SU-DHL-6 (cell line): Measurements from ENCODE around the gene G3BP1.
"Not testable (repeated sequence)": the region's sequence is repeated elsewhere in the genome, so short reads cannot be mapped to it uniquely, and the experiment has no call there.

Experiments
- H2AFZ ChIP-seq: fragments of 200-600 bp; sonication (generic); 2 replicates; pipeline ENCODE4 v1.6.1; 2014; ENCODE audit warnings: low read depth, mild to moderate bottlenecking, moderate library complexity, mixed read lengths, antibody characterized with exemption, low read length; ENCODE audit not compliant: severe bottlenecking
- H3F3A ChIP-seq: fragments of 200-600 bp; shearing (Covaris generic); 2 replicates; pipeline ENCODE4 v1.6.0; 2016; ENCODE audit warnings: antibody characterized with exemption, mild to moderate bottlenecking; ENCODE audit not compliant: insufficient read depth
- H3K27ac ChIP-seq: fragments of 200-600 bp; sonication (generic); 2 replicates; pipeline ENCODE4 v1.5.1; 2016; ENCODE audit warnings: low read depth, mild to moderate bottlenecking, low read length, moderate library complexity, mixed read lengths
- H3K27me3 ChIP-seq: fragments of 200-600 bp; sonication (generic), shearing (Covaris generic); 2 replicates; pipeline ENCODE4 v1.6.0; 2014; ENCODE audit warnings: mild to moderate bottlenecking, low read length
- H3K36me3 ChIP-seq: fragments of 200-600 bp; sonication (generic); 2 replicates; pipeline ENCODE4 v1.6.1; 2014; ENCODE audit warnings: mild to moderate bottlenecking, low read length, mixed read lengths
- H3K4me2 ChIP-seq: fragments of 300-600, 200-600 bp; shearing (Covaris generic), sonication (generic); 2 replicates; pipeline ENCODE4 v1.6.0; 2014; ENCODE audit warnings: low read length, low read depth, mild to moderate bottlenecking; ENCODE audit not compliant: poor library complexity, severe bottlenecking
- H3K4me3 ChIP-seq: fragments of 200-600 bp; sonication (generic); 2 replicates; pipeline ENCODE4 v1.5.1; 2014; ENCODE audit warnings: antibody characterized with exemption, low read length, mild to moderate bottlenecking, mixed read lengths; ENCODE audit not compliant: insufficient read depth, poor library complexity, severe bottlenecking
- H3K79me2 ChIP-seq: fragments of 200-600 bp; sonication (generic); 2 replicates; pipeline ENCODE4 v1.6.1; 2014; ENCODE audit warnings: mild to moderate bottlenecking, low read length, moderate library complexity; ENCODE audit not compliant: insufficient read depth
- H3K9ac ChIP-seq: fragments of 200-600 bp; sonication (generic); 2 replicates; pipeline ENCODE4 v1.7.0; 2014; ENCODE audit warnings: mild to moderate bottlenecking, low read length
- H3K9me2 ChIP-seq: fragments of 200-600 bp; sonication (generic); replicated peaks from 2 replicates; pipeline ENCODE4 v1.6.1; 2014; ENCODE audit warnings: low read length; ENCODE audit not compliant: insufficient read depth
- H3K9me3 ChIP-seq: fragments of 200-600 bp; sonication (generic); 2 replicates; pipeline ENCODE4 v1.6.1; 2014; ENCODE audit warnings: low read length, mixed read lengths; ENCODE audit not compliant: insufficient read depth
- H4K20me1 ChIP-seq: fragments of 200-600 bp; sonication (generic); 2 replicates; pipeline ENCODE4 v1.6.1; 2014; ENCODE audit warnings: low read depth, mild to moderate bottlenecking, antibody characterized with exemption, low read length, moderate library complexity, mixed read lengths
- CTCF ChIP-seq: fragments of 200-600 bp; sonication (generic); IDR thresholded peaks from one replicate; pipeline ENCODE4 v1.5.1; 2017; ENCODE audit warnings: antibody characterized with exemption, mild to moderate bottlenecking, low read length, moderate library complexity; ENCODE audit not compliant: insufficient read depth, poor library complexity, severe bottlenecking
- EZH2phosphoT487 ChIP-seq: fragments of 200-600 bp; sonication (generic), shearing (Covaris generic); conservative IDR thresholded peaks from 2 replicates; pipeline ENCODE4 v1.6.1; 2018; ENCODE audit warnings: mild to moderate bottlenecking, antibody characterized with exemption, low read length, moderate library complexity, mixed read lengths

Gene G3BP1

GRCh38 chr5:151771259-151772028, at the start of gene G3BP1:
Gene G3BP1 (plus strand): TSS chr5:151771954. CDS start chr5:151786621, 14,667 bp downstream.
- Histone ChIP-seq H3K27me3 (no peaks in the 10 kb centered on the region), H3K9me2 (no peaks in the 10 kb centered on the region), H3K4me2 (peak within 1 kb of the TSS; percentile 97), H3K9ac (peak within 1 kb of the TSS; percentile 93), H3K4me3 (peak within 1 kb of the TSS; percentile 97), H4K20me1 (peaks cover 38% of the 10 kb centered on the region), H2AFZ (peak within 1 kb of the TSS; percentile 59), H3K27ac (peak within 1 kb of the TSS; percentile 88), H3F3A (no peaks in the 10 kb centered on the region), H3K9me3 (no peaks in the 10 kb centered on the region), H3K79me2 (peaks cover 43% of the 10 kb centered on the region), H3K36me3 (peaks cover 24% of the 10 kb centered on the region)
- TF ChIP-seq CTCF: no peak
- no peak for TF ChIP-seq EZH2phosphoT487

- TF ChIP-seq CTCF (no peak), EZH2phosphoT487 (no peak)
- Histone ChIP-seq H3K27me3 (no peaks in the 10 kb centered on the region), H3K27ac (no peak overlapping the region), H3K9me2 (no peaks in the 10 kb centered on the region), H3K9ac (no peak overlapping the region), H3K4me2 (no peak overlapping the region), H3K4me3 (no peak overlapping the region), H3K36me3 (no peaks in the 10 kb centered on the region), H2AFZ (no peak overlapping the region), H3F3A (no peaks in the 10 kb centered on the region), H3K9me3 (no peaks in the 10 kb centered on the region), H3K79me2 (no peaks in the 10 kb centered on the region), H4K20me1 (no peaks in the 10 kb centered on the region)
These were observed 49.2 kb upstream of the G3BP1 start for GRCh38 chr5:151722546-151722945.

- no peaks in the 10 kb centered on the region for H3K27me3 ChIP-seq
- H4K20me1 ChIP-seq: no peaks in the 10 kb centered on the region
- no peak overlapping the region for H3K9ac ChIP-seq
- H3K36me3 ChIP-seq: no peaks in the 10 kb centered on the region
- H3K9me3 ChIP-seq: no peaks in the 10 kb centered on the region
- no peaks in the 10 kb centered on the region for H3F3A ChIP-seq
- H2AFZ ChIP-seq: no peak overlapping the region
- no peak overlapping the region for H3K4me2 ChIP-seq
- H3K27ac ChIP-seq: no peak overlapping the region
- no peaks in the 10 kb centered on the region for H3K9me2 ChIP-seq
- no peak overlapping the region for H3K4me3 ChIP-seq
- no peak for TF ChIP-seq CTCF
- no peak for TF ChIP-seq EZH2phosphoT487
- H3K79me2 ChIP-seq: no peaks in the 10 kb centered on the region
These were observed 47.4 kb upstream of the G3BP1 start for GRCh38 chr5:151724360-151724759.

- not testable (repeated sequence) for H3F3A ChIP-seq, H3K9me3 ChIP-seq, H2AFZ ChIP-seq, H3K9ac ChIP-seq, H3K27me3 ChIP-seq, H3K9me2 ChIP-seq, H3K4me3 ChIP-seq, H3K36me3 ChIP-seq, H4K20me1 ChIP-seq, H3K27ac ChIP-seq, H3K79me2 ChIP-seq, H3K4me2 ChIP-seq
These were observed 42.2 kb upstream of the G3BP1 start for GRCh38 chr5:151729597-151729996.
